ENCODE data around the gene FBXO15.

The FBXO15 gene

GRCh38 chr18:74147779-74148542 is at the start of gene FBXO15, which contains the start of gene TIMM21:
TSS of gene FBXO15 (minus strand) at chr18:74147834. CDS start at chr18:74147785, 49 bp downstream.
TSS of gene TIMM21 (plus strand) at chr18:74148523. CDS start at chr18:74148809, 286 bp downstream.
- peak; percentile 98 for DNase-seq

GRCh38 chr18:74196220-74197119 is 48.8 kb upstream of the FBXO15 start:
- DNase-seq = peak; percentile 56

- no peak for DNase-seq
Measured at GRCh38 chr18:74194691-74195090, 47.1 kb upstream of the FBXO15 start.

GRCh38 chr18:74191577-74191976 is 43.9 kb upstream of the FBXO15 start:
- no peak for DNase-seq

- no peak for DNase-seq
Measured at GRCh38 chr18:74190086-74190485, 42.5 kb upstream of the FBXO15 start.

GRCh38 chr18:74186661-74187060 is 39.0 kb upstream of the FBXO15 start:
- no peak for DNase-seq

GRCh38 chr18:74185860-74186259 is 38.2 kb upstream of the FBXO15 start:
- DNase-seq = no peak

- DNase-seq = no peak
Measured at GRCh38 chr18:74184875-74185274, 37.2 kb upstream of the FBXO15 start.

- DNase-seq = no peak
Measured at GRCh38 chr18:74183130-74183529, 35.5 kb upstream of the FBXO15 start.

GRCh38 chr18:74182335-74182734 is 34.7 kb upstream of the FBXO15 start:
- DNase-seq = no peak

GRCh38 chr18:74179623-74180199 is 32.1 kb upstream of the FBXO15 start:
- no peak for DNase-seq

- no peak for DNase-seq
Measured at GRCh38 chr18:74178884-74179283, 31.2 kb upstream of the FBXO15 start.

- DNase-seq = no peak
Measured at GRCh38 chr18:74175658-74176057, 28.0 kb upstream of the FBXO15 start.

GRCh38 chr18:74173434-74173750 is 25.8 kb upstream of the FBXO15 start:
- no peak for DNase-seq

GRCh38 chr18:74172697-74173433 is 25.2 kb upstream of the FBXO15 start:
- no peak for DNase-seq

GRCh38 chr18:74171910-74172606 is 24.4 kb upstream of the FBXO15 start:
- no peak for DNase-seq

GRCh38 chr18:74166386-74166785 is 18.8 kb upstream of the FBXO15 start:
- DNase-seq = no peak

- DNase-seq = no peak
Measured at GRCh38 chr18:74163019-74163660, 15.5 kb upstream of the FBXO15 start.

GRCh38 chr18:74155276-74155675 is 7.6 kb upstream of the FBXO15 start:
- no peak for DNase-seq

- no peak for DNase-seq
Measured at GRCh38 chr18:74154716-74155115, 7.1 kb upstream of the FBXO15 start.

- no peak for DNase-seq
Measured at GRCh38 chr18:74153793-74154192, 6.2 kb upstream of the FBXO15 start.

GRCh38 chr18:74153377-74153776 is 5.7 kb upstream of the FBXO15 start:
- DNase-seq = no peak

Data from femur (tissue), 1 donor.